Breast epithelium (tissue), 3 donors: ENCODE results near the gene CRB2.

ENCODE experiments used
- POLR2AphosphoS5 ChIP-seq, 3 donors: sonication (generic); formaldehyde crosslinking; IDR thresholded peaks; one replicate each; pipeline ENCODE4 v1.6.1; 2017; ENCODE audit warnings: antibody characterized with exemption in 3 of 3
- TF ChIP-seq, protein P1 (sequence below), 3 donors: fragments of 450-650 bp; IDR thresholded peaks; one replicate each; pipeline ENCODE4 v1.5.1; 2016 to 2017; ENCODE audit warnings: antibody characterized with exemption in 3 of 3, mild to moderate bottlenecking in 3 of 3, moderate library complexity in 3 of 3

DNA sequence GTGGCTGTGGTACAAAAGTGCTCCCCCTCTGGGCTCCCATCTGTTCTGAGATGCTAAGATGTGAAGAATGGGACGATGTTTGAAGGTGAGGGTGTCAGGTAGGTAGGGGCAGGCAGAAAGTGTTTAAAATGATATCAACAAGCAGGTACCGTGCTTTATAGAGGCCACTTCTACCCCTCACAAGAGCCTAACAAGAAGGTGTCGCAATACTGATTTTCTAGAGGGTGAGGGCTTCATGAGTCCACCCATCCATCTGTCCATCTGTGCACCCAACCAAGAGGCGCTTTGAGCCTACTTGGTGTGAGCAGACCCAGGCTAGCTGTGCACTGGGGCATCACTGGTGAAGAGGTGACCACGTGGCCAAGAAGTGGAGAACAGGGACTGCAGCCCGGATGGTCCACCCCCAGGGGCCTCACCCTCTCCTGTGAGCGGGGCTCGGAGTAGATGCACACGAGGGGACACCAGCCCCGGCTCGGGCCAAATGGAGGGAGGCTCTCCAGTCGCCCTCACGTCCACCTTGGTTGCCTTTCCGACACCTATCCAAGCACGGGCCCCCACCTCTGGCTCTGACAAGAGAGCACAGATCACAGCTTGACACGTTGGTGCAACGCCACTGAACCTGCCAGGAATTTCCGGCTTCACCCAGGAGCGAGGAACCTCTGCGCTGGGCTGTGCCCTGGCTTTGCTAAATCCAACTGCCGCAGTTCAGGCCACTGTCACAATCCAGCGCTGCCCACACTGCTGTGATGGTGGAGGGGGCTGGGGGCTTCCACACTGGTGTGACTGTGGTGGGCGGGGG lies 34.5 kb downstream of the CRB2 start:
- TF ChIP-seq, protein P1, sequence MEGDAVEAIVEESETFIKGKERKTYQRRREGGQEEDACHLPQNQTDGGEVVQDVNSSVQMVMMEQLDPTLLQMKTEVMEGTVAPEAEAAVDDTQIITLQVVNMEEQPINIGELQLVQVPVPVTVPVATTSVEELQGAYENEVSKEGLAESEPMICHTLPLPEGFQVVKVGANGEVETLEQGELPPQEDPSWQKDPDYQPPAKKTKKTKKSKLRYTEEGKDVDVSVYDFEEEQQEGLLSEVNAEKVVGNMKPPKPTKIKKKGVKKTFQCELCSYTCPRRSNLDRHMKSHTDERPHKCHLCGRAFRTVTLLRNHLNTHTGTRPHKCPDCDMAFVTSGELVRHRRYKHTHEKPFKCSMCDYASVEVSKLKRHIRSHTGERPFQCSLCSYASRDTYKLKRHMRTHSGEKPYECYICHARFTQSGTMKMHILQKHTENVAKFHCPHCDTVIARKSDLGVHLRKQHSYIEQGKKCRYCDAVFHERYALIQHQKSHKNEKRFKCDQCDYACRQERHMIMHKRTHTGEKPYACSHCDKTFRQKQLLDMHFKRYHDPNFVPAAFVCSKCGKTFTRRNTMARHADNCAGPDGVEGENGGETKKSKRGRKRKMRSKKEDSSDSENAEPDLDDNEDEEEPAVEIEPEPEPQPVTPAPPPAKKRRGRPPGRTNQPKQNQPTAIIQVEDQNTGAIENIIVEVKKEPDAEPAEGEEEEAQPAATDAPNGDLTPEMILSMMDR (IDR thresholded peaks at IDR 0.05), result no peak
- TF ChIP-seq POLR2AphosphoS5 (IDR thresholded peaks at IDR 0.05), result no peak
